GM12892 (cell line): ENCODE results near the gene KL.

Experiments
- POLR2A ChIP-seq: IDR thresholded peaks from 2 replicates; pipeline ENCODE4 v1.6.1; 2011; ENCODE audit warnings: low read depth, low read length, control low read depth
- POLR2AphosphoS5 ChIP-seq: IDR thresholded peaks from 2 replicates; pipeline ENCODE4 v1.6.1; 2011; ENCODE audit warnings: low read depth, low read length, control low read depth
- TAF1 ChIP-seq: IDR thresholded peaks from 2 replicates; pipeline ENCODE4 v1.6.1; 2011; ENCODE audit warnings: low read depth, mild to moderate bottlenecking, control low read depth, low read length, borderline replicate concordance

DNA sequence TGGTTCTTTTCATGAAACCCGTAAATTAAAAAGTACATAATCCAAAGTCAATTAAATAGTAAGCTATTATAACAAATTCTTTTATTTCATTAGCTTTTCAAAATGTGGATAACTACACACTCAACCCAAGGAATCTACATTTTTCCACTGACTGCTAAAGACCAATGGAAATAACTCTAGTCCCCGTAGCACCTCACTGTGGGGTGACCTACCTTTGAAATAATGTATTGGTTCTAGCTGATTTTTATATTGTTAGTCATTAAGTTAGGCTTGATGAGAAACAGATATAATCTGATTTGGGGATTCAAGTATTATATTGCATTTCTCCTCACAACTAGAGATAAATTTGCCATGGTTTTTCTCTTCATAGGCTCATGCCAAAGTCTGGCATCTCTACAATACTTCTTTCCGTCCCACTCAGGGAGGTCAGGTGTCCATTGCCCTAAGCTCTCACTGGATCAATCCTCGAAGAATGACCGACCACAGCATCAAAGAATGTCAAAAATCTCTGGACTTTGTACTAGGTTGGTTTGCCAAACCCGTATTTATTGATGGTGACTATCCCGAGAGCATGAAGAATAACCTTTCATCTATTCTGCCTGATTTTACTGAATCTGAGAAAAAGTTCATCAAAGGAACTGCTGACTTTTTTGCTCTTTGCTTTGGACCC, 37.3 kb downstream of the KL start:
- no peak for TF ChIP-seq POLR2A
- no peak for TF ChIP-seq POLR2AphosphoS5
- TF ChIP-seq TAF1: no peak
